WTC11 (cell line): ENCODE results near the gene KRCC1. TPM values are rescaled to one million over a fixed set of nuclear protein-coding genes. Genes with fewer than 3 reads are reported as not detected.

Experiments used
- FOXJ3 ChIP-seq: sonication (generic); formaldehyde crosslinking; IDR thresholded peaks from 2 replicates; pipeline ENCODE4 v1.9.0; 2021; ENCODE audit warnings: missing genetic modification reagents, mild to moderate bottlenecking, borderline replicate concordance
- FOXK1 ChIP-seq: sonication (generic); formaldehyde crosslinking; IDR thresholded peaks from 2 replicates; pipeline ENCODE4 v1.8.0; 2022; ENCODE audit warnings: mild to moderate bottlenecking, moderate library complexity, missing genetic modification reagents
- GABPB1 ChIP-seq: sonication (generic); formaldehyde crosslinking; IDR thresholded peaks from 2 replicates; pipeline ENCODE4 v1.8.1; 2023; ENCODE audit warnings: mild to moderate bottlenecking, missing genetic modification reagents
- JUN ChIP-seq: sonication (generic); formaldehyde crosslinking; IDR thresholded peaks from 2 replicates; pipeline ENCODE4 v1.8.0; 2023; ENCODE audit warnings: mild to moderate bottlenecking, missing genetic modification reagents
- NFYB ChIP-seq: sonication (generic); formaldehyde crosslinking; conservative IDR thresholded peaks from 2 replicates; pipeline ENCODE4 v1.8.0; 2022; ENCODE audit warnings: low read depth, missing genetic modification reagents
- NR3C1 ChIP-seq: sonication (generic); formaldehyde crosslinking; conservative IDR thresholded peaks from 2 replicates; pipeline ENCODE4 v1.8.1; 2023; ENCODE audit warnings: low read depth, mild to moderate bottlenecking, missing genetic modification reagents
- OVOL2 ChIP-seq: fragments of 250-450 bp; sonication (Bioruptor Pico); IDR thresholded peaks from 2 replicates; pipeline ENCODE4 v1.9.0; 2021; ENCODE audit warnings: mild to moderate bottlenecking, borderline replicate concordance
- RELA ChIP-seq: sonication (generic); formaldehyde crosslinking; IDR thresholded peaks from 2 replicates; pipeline ENCODE4 v1.8.1; 2022; ENCODE audit warnings: missing genetic modification reagents, mild to moderate bottlenecking, borderline replicate concordance
- RORB ChIP-seq: fragments of 250-450 bp; sonication (Bioruptor Pico); IDR thresholded peaks from 2 replicates; pipeline ENCODE4 v1.9.0; 2021; ENCODE audit warnings: mild to moderate bottlenecking
- SP1 ChIP-seq: sonication (generic); formaldehyde crosslinking; conservative IDR thresholded peaks from 2 replicates; pipeline ENCODE4 v1.8.1; 2022; ENCODE audit warnings: missing genetic modification reagents
- TEAD1 ChIP-seq: sonication (generic); formaldehyde crosslinking; IDR thresholded peaks from 2 replicates; pipeline ENCODE4 v1.8.0; 2022; ENCODE audit warnings: mild to moderate bottlenecking, missing genetic modification reagents
- TEAD4 ChIP-seq: sonication (generic); formaldehyde crosslinking; IDR thresholded peaks from 2 replicates; pipeline ENCODE4 v1.8.0; 2022; ENCODE audit warnings: mild to moderate bottlenecking, missing genetic modification reagents
- TP53 ChIP-seq: sonication (generic); formaldehyde crosslinking; IDR thresholded peaks from 2 replicates; pipeline ENCODE4 v1.8.1; 2023; ENCODE audit warnings: mild to moderate bottlenecking, missing genetic modification reagents
- ZBTB21 ChIP-seq: sonication (generic); formaldehyde crosslinking; IDR thresholded peaks from 2 replicates; pipeline ENCODE4 v1.8.1; 2023; ENCODE audit warnings: mild to moderate bottlenecking, missing genetic modification reagents, borderline replicate concordance
- ZNF317 ChIP-seq: sonication (generic); formaldehyde crosslinking; IDR thresholded peaks from 2 replicates; pipeline ENCODE4 v1.8.1; 2023; ENCODE audit warnings: low read depth, mild to moderate bottlenecking, moderate library complexity, missing genetic modification reagents, borderline replicate concordance
- ZNF416 ChIP-seq: fragments of 250-450 bp; sonication (Bioruptor Pico); IDR thresholded peaks from 2 replicates; pipeline ENCODE4 v1.9.0; 2021; ENCODE audit warnings: mild to moderate bottlenecking, inconsistent platforms
- total RNA-seq: library from RNA; stranded (reverse); gene quantifications from 3 replicates; pipeline ENCODE4 v1.2.3, GENCODE V29; 2021
- TF ChIP-seq, protein P1 (sequence below): fragments of 250-450 bp; sonication (Bioruptor Pico); IDR thresholded peaks from 2 replicates; pipeline ENCODE4 v1.9.0; 2021; ENCODE audit warnings: mild to moderate bottlenecking, borderline replicate concordance
- TF ChIP-seq, protein P2 (sequence below): sonication (generic); formaldehyde crosslinking; IDR thresholded peaks from 2 replicates; pipeline ENCODE4 v1.8.1; 2023; ENCODE audit warnings: mild to moderate bottlenecking, missing genetic modification reagents, moderate library complexity
- TF ChIP-seq, protein P3 (sequence below): fragments of 250-450 bp; sonication (Bioruptor Pico); IDR thresholded peaks from 2 replicates; pipeline ENCODE4 v1.9.0; 2021; ENCODE audit warnings: mild to moderate bottlenecking
- TF ChIP-seq, protein P4 (sequence below): sonication (generic); formaldehyde crosslinking; IDR thresholded peaks from 2 replicates; pipeline ENCODE4 v1.8.0; 2022; ENCODE audit warnings: mild to moderate bottlenecking, missing genetic modification reagents
- TF ChIP-seq, protein P5 (sequence below): sonication (generic); formaldehyde crosslinking; IDR thresholded peaks from 2 replicates; pipeline ENCODE4 v1.8.0; 2022; ENCODE audit warnings: mild to moderate bottlenecking, missing genetic modification reagents
- TF ChIP-seq, protein P6 (sequence below): sonication (generic); formaldehyde crosslinking; IDR thresholded peaks from 2 replicates; pipeline ENCODE4 v1.8.1; 2023; ENCODE audit warnings: mild to moderate bottlenecking, missing genetic modification reagents, moderate library complexity
- TF ChIP-seq, protein P7 (sequence below): fragments of 250-450 bp; sonication (Bioruptor Pico); conservative IDR thresholded peaks from 2 replicates; pipeline ENCODE4 v1.9.0; 2021; ENCODE audit warnings: mild to moderate bottlenecking
- TF ChIP-seq, protein P8 (sequence below): fragments of 200-600 bp; IDR thresholded peaks from 2 replicates; pipeline ENCODE4 v1.8.0; 2022; ENCODE audit warnings: antibody characterized with exemption

Gene KRCC1
- total RNA-seq, 1 experiment from 2014 or later = 7.6 TPM

DNA sequence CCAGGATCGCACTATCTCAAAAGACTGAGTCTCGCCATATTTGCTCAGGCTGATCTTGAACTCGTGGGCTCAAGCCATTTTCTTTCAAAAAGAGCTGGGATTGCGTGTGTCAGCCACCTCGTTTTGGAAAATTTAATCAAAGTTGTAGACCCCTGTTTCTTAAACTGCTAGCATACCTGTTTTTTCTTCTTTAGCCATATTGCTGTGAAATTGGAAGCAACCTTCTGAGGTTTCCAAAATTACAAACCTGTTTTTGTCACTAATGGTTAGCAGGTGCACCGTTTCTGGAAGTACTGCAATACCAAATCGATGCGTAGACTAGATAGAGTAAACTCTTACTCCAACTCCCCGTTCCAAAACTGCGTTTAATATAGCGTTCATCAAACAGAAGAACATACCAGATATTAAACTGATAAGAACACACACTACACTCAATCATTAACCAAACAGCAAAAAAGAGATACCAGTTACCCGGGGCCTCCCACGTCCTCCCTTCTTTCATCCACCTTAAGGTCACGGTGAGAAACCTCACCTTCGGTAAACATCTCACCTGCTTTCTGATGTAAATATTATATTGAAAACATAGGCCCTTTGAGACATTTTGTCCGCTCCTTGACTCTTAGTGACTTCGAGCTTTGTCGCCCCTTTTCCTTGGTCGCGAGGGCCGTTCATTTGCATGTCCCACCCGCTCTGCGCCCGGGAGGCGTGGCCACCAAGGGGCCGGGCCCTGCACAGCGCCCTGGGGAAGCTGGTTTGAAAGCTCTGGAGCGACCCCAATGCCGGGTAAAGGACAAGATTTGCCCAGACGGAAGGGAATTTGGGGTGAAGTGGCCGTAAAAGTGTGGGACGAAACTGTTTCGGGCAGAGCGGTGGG, 39.3 kb downstream of the KRCC1 start, which contains the start of gene RNU2-63P (continued):
- TF ChIP-seq, protein P1, sequence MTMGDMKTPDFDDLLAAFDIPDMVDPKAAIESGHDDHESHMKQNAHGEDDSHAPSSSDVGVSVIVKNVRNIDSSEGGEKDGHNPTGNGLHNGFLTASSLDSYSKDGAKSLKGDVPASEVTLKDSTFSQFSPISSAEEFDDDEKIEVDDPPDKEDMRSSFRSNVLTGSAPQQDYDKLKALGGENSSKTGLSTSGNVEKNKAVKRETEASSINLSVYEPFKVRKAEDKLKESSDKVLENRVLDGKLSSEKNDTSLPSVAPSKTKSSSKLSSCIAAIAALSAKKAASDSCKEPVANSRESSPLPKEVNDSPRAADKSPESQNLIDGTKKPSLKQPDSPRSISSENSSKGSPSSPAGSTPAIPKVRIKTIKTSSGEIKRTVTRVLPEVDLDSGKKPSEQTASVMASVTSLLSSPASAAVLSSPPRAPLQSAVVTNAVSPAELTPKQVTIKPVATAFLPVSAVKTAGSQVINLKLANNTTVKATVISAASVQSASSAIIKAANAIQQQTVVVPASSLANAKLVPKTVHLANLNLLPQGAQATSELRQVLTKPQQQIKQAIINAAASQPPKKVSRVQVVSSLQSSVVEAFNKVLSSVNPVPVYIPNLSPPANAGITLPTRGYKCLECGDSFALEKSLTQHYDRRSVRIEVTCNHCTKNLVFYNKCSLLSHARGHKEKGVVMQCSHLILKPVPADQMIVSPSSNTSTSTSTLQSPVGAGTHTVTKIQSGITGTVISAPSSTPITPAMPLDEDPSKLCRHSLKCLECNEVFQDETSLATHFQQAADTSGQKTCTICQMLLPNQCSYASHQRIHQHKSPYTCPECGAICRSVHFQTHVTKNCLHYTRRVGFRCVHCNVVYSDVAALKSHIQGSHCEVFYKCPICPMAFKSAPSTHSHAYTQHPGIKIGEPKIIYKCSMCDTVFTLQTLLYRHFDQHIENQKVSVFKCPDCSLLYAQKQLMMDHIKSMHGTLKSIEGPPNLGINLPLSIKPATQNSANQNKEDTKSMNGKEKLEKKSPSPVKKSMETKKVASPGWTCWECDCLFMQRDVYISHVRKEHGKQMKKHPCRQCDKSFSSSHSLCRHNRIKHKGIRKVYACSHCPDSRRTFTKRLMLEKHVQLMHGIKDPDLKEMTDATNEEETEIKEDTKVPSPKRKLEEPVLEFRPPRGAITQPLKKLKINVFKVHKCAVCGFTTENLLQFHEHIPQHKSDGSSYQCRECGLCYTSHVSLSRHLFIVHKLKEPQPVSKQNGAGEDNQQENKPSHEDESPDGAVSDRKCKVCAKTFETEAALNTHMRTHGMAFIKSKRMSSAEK = peak; percentile 94
- peak; percentile 57; the same call in 1 of the 2 replicates for TF ChIP-seq FOXJ3 (CRISPR knock-in tag)
- TF ChIP-seq FOXK1 (CRISPR knock-in tag) = peak; percentile 66; the same call in 1 of the 2 replicates
- TF ChIP-seq ZNF317 (CRISPR knock-in tag) = no peak
- peak; percentile 77; the same call in 1 of the 2 replicates for TF ChIP-seq TEAD1 (CRISPR knock-in tag)
- TF ChIP-seq, protein P2, sequence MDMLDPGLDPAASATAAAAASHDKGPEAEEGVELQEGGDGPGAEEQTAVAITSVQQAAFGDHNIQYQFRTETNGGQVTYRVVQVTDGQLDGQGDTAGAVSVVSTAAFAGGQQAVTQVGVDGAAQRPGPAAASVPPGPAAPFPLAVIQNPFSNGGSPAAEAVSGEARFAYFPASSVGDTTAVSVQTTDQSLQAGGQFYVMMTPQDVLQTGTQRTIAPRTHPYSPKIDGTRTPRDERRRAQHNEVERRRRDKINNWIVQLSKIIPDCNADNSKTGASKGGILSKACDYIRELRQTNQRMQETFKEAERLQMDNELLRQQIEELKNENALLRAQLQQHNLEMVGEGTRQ (CRISPR knock-in tag) = no peak
- TF ChIP-seq JUN (CRISPR knock-in tag) = no peak
- no peak for TF ChIP-seq RELA
- TF ChIP-seq ZNF416 (CRISPR knock-in tag) = peak; percentile 96
- TF ChIP-seq, protein P3, sequence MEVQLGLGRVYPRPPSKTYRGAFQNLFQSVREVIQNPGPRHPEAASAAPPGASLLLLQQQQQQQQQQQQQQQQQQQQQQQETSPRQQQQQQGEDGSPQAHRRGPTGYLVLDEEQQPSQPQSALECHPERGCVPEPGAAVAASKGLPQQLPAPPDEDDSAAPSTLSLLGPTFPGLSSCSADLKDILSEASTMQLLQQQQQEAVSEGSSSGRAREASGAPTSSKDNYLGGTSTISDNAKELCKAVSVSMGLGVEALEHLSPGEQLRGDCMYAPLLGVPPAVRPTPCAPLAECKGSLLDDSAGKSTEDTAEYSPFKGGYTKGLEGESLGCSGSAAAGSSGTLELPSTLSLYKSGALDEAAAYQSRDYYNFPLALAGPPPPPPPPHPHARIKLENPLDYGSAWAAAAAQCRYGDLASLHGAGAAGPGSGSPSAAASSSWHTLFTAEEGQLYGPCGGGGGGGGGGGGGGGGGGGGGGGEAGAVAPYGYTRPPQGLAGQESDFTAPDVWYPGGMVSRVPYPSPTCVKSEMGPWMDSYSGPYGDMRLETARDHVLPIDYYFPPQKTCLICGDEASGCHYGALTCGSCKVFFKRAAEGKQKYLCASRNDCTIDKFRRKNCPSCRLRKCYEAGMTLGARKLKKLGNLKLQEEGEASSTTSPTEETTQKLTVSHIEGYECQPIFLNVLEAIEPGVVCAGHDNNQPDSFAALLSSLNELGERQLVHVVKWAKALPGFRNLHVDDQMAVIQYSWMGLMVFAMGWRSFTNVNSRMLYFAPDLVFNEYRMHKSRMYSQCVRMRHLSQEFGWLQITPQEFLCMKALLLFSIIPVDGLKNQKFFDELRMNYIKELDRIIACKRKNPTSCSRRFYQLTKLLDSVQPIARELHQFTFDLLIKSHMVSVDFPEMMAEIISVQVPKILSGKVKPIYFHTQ (CRISPR knock-in tag) = peak; percentile 97
- TF ChIP-seq TP53 (CRISPR knock-in tag) = 0 out of 2 replicates have a peak, but pooled peaks have one; percentile 45
- no peak; the same call in 1 of the 2 replicates for TF ChIP-seq GABPB1 (CRISPR knock-in tag)
- TF ChIP-seq NR3C1 (CRISPR knock-in tag) = no peak
- TF ChIP-seq, protein P4, sequence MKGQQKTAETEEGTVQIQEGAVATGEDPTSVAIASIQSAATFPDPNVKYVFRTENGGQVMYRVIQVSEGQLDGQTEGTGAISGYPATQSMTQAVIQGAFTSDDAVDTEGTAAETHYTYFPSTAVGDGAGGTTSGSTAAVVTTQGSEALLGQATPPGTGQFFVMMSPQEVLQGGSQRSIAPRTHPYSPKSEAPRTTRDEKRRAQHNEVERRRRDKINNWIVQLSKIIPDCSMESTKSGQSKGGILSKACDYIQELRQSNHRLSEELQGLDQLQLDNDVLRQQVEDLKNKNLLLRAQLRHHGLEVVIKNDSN (CRISPR knock-in tag) = peak; percentile 32; the same call in 1 of the 2 replicates
- TF ChIP-seq TEAD4 (CRISPR knock-in tag) = no peak
- TF ChIP-seq ZBTB21 (CRISPR knock-in tag) = no peak
- TF ChIP-seq, protein P5, sequence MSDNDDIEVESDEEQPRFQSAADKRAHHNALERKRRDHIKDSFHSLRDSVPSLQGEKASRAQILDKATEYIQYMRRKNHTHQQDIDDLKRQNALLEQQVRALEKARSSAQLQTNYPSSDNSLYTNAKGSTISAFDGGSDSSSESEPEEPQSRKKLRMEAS (CRISPR knock-in tag) = peak; percentile 6; the same call in 1 of the 2 replicates
- peak; percentile 84 for TF ChIP-seq OVOL2 (CRISPR knock-in tag)
- TF ChIP-seq NFYB = no peak
- TF ChIP-seq RORB (CRISPR knock-in tag) = peak; percentile 95
- no peak; the same call in 1 of the 2 replicates for TF ChIP-seq SP1 (CRISPR knock-in tag)
- TF ChIP-seq, protein P6, sequence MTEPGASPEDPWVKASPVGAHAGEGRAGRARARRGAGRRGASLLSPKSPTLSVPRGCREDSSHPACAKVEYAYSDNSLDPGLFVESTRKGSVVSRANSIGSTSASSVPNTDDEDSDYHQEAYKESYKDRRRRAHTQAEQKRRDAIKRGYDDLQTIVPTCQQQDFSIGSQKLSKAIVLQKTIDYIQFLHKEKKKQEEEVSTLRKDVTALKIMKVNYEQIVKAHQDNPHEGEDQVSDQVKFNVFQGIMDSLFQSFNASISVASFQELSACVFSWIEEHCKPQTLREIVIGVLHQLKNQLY (CRISPR knock-in tag) = peak; percentile 88; the same call in 1 of the 2 replicates
- TF ChIP-seq, protein P7, sequence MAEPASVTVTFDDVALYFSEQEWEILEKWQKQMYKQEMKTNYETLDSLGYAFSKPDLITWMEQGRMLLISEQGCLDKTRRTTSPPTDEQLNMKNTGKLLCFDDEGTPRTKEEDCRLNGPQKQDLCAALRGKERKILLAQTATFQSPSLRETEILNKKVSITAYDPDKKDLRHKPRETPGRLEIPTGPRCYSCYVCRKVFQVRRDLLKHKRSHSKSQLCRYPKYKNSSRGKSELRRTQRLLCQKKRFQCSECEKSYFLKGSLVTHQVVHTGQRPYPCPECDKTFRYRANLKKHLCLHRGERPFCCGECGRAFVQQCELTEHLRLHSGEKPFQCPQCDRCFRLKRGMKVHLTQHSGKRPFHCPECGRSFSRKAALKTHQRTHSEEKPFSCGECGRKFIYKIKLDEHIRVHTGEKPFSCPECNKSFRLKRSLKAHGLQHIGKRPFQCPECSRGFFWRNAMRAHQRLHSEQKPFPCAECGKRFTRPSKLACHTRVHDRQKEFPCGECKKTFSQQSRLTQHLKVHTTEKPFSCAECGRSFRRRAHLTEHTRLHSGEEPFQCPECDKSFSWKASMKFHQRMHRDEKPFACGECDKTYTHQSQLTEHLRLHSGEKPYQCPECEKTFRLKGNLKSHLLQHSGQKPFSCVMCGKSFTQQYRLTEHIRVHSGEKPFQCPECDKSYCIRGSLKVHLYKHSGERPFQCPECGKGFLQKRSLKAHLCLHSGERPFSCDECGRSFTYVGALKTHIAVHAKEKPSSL (CRISPR knock-in tag) = peak; percentile 98
- TF ChIP-seq, protein P8, sequence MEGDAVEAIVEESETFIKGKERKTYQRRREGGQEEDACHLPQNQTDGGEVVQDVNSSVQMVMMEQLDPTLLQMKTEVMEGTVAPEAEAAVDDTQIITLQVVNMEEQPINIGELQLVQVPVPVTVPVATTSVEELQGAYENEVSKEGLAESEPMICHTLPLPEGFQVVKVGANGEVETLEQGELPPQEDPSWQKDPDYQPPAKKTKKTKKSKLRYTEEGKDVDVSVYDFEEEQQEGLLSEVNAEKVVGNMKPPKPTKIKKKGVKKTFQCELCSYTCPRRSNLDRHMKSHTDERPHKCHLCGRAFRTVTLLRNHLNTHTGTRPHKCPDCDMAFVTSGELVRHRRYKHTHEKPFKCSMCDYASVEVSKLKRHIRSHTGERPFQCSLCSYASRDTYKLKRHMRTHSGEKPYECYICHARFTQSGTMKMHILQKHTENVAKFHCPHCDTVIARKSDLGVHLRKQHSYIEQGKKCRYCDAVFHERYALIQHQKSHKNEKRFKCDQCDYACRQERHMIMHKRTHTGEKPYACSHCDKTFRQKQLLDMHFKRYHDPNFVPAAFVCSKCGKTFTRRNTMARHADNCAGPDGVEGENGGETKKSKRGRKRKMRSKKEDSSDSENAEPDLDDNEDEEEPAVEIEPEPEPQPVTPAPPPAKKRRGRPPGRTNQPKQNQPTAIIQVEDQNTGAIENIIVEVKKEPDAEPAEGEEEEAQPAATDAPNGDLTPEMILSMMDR = no peak
